Right atrium auricular region (tissue), 2 donors: Measurements from ENCODE around the gene DHX8. TPM values are rescaled to one million over a fixed set of nuclear protein-coding genes. Genes with fewer than 3 reads are reported as not detected.

Experiments used
- DNase-seq: peaks from one replicate; pipeline ENCODE4 v3.0.0-alpha.2; 2019; ENCODE audit warnings: low spot score
- H3K27ac ChIP-seq, 2 donors: fragments of 200-600 bp; sonication (generic); 1 replicate in 1 of 2; 2 replicates in 1 of 2; pipeline ENCODE4 v1.5.1; 2016 to 2019
- H3K27me3 ChIP-seq, 2 donors: fragments of 200-600 bp; sonication (generic); one replicate each; pipeline versions ENCODE4 v1.5.1 to v1.6.0; 2017 to 2019
- H3K36me3 ChIP-seq: fragments of 200-600 bp; sonication (generic); one replicate; pipeline ENCODE4 v1.5.1; 2016
- H3K4me1 ChIP-seq, 2 donors: fragments of 200-600 bp; sonication (generic); one replicate each; pipeline versions ENCODE4 v1.5.1 to v1.6.0; 2017 to 2019
- H3K4me3 ChIP-seq, 2 donors: fragments of 200-600 bp; sonication (generic); 1 replicate in 1 of 2; 2 replicates in 1 of 2; pipeline ENCODE4 v1.5.1; 2017 to 2019; ENCODE audit warnings: mild to moderate bottlenecking in 1 of 2, moderate library complexity in 1 of 2
- H3K9me3 ChIP-seq, 2 donors: fragments of 200-600 bp; sonication (generic); one replicate each; pipeline ENCODE4 v1.5.1; 2019
- CTCF ChIP-seq, 2 donors: fragments of 200-600 bp; sonication (generic); IDR thresholded peaks; one replicate each; pipeline ENCODE4 v1.5.1; 2019; ENCODE audit warnings: antibody characterized with exemption in 2 of 2
- total RNA-seq, 2 donors: library from RNA; depleted of rRNA; stranded (reverse); fragments of >200 nt; gene quantifications; one replicate each; pipeline ENCODE4 v1.1.0, GENCODE V29; 2016

Gene DHX8
- total RNA-seq, 2 donors from 2014 or later = 18.5 to 26.1 TPM

DNA sequence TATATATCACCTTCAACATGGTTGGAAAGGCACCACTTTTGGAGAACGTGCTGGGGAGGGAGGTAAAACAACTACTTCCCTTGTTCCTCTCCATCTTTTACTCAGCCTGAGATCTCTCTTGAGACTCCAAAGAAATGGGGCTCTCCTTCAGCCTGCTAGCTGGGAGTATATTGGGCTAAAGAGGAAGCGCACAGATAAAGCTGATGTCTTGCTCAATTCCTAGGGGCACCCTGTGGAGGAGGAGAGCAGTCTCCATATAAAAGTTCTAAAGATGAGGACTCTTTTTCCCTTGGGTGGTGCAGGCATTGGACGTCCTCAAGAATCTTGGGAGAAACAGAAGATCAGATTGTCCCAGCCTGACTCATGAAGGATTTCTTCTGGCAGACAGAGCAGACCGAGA, 67.0 kb downstream of the DHX8 start:
- Histone ChIP-seq H3K27me3 (no peaks in the 10 kb centered on the region), H3K27ac (no peak overlapping the region), H3K4me3 (no peak overlapping the region), H3K9me3 (no peaks in the 10 kb centered on the region), H3K36me3 (no peaks in the 10 kb centered on the region), H3K4me1 (peaks cover 0 to 12% of the 10 kb centered on the region in 2 donors)
- no peak for TF ChIP-seq CTCF (IDR thresholded peaks at IDR 0.05)
- DNase-seq = no peak

DNA sequence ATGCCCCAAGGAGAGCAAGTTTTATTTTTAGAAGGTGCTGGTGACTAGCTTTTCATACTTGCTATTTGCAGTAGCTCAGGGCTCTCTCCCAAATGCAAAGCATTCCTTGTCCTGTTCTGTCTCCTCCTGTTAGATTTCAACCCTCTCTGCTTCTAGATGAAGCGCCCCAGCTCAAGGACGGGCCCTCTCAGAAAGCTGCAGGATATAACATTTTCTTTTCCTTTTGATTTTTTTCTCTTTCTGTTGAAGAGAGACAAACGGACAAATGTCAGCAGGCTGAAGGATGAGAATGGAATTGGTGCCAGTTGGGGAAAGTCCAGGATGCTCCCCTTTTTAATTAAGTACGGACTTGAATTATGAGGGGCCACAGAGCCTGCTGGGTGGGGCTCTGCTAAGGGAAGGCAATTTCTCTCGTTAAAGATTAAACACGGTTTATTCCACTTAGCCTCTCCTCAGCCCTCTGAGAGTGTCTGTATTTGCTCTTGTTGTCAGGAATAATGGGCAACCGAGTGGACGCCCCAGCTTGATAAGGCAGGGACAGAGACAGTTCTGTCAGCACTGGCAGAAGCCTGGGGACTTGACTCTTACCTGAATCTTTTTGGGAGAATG, 68.6 kb downstream of the DHX8 start:
- no peak for TF ChIP-seq CTCF (IDR thresholded peaks at IDR 0.05)
- H3K27ac ChIP-seq = peak overlapping the region; percentile 49 to 83
- DNase-seq = no peak
- no peaks in the 10 kb centered on the region for H3K9me3 ChIP-seq
- H3K27me3 ChIP-seq = no peaks in the 10 kb centered on the region
- H3K4me3 ChIP-seq = no peak overlapping the region
- no peaks in the 10 kb centered on the region for H3K36me3 ChIP-seq
- no peaks in the 10 kb centered on the region for H3K4me1 ChIP-seq

DNA sequence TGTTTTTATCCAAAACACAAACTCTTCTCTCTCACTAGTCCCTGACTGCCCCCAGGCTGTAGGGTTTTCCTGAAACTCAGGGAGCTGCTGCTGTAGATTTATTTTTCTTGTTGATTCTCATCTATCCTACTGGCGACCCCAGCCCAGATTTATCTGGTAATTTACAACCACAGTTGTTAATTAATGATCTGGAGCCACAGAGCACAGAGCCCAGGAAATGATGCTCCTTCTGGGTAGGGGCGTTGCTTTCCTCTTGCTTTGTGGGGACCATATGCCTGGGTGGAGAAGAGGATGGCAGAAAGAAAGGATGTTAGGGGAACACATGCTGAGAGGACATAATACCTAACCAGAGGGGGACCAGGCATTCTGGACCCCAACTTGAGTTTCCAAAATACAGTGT, 69.8 kb downstream of the DHX8 start:
- TF ChIP-seq CTCF (IDR thresholded peaks at IDR 0.05) = no peak
- Histone ChIP-seq H3K4me3 (no peak overlapping the region), H3K27ac (no peak overlapping the region), H3K27me3 (no peaks in the 10 kb centered on the region), H3K36me3 (no peaks in the 10 kb centered on the region), H3K4me1 (no peaks in the 10 kb centered on the region), H3K9me3 (no peaks in the 10 kb centered on the region)
- no peak for DNase-seq

DNA sequence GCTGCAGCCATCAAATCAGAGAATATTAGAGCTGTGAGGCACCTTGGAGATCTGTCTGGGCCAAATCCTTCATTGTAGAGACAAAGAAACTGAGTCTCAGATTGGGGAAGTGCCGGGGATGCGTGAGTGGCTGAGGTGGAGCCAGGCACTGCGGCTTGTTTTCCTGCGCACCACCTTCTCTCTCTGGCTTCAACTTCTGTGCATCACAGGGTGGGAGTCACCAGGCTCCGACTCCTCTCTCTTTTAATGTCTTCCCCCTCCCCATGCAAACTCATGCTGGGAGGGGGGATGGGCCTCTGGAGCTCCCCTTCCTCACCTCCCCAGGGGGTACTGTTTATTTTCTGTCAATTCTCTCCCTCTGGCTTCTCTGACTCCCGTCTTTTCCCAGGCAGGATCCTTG, 71.1 kb downstream of the DHX8 start:
- Histone ChIP-seq H3K4me3 (no peak overlapping the region), H3K9me3 (no peaks in the 10 kb centered on the region), H3K4me1 (no peaks in the 10 kb centered on the region), H3K27me3 (no peaks in the 10 kb centered on the region), H3K27ac (no peak overlapping the region), H3K36me3 (no peaks in the 10 kb centered on the region)
- TF ChIP-seq CTCF (IDR thresholded peaks at IDR 0.05) = no peak
- DNase-seq = no peak

DNA sequence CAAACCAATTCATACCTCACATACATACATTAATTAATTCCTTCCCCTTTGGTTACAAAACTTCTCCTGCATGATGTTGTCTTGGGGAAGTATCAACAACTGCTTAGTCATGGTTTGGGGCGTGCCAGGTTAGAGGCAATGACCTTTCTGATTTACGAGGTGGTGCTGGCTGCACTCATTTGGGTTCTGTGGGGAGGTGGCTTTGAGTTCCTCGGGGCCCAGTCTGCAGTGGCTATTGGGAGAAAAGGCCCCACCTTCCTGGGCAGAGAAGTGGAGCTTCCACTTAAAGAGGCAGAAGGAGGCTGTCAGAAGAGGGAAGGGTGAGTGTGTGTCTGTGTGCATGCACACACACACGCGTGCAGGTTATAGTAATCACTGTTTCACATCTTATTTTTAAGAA, 72.5 kb downstream of the DHX8 start:
- DNase-seq = no peak
- Histone ChIP-seq H3K36me3 (no peaks in the 10 kb centered on the region), H3K27me3 (no peaks in the 10 kb centered on the region), H3K4me1 (no peaks in the 10 kb centered on the region), H3K9me3 (no peaks in the 10 kb centered on the region), H3K27ac (no peak overlapping the region), H3K4me3 (no peak overlapping the region)
- no peak for TF ChIP-seq CTCF (IDR thresholded peaks at IDR 0.05)

DNA sequence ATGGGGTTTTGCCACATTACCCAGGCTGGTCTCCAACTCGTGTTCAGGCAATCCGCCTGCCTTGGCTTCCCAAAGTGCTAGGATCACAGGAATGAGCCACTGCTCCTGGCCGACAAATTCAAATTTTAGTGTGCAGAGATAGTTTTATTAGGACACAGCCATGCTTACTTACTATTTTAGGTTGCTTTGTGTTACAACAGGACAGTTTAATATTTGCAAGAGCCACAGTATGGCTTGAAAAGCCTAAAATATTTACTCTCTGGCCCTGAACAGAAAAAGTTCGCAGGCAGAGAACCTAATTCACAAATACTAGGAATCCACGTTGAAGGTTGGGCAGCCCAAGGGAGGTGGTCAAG, 75.0 kb downstream of the DHX8 start:
- H3K4me1 ChIP-seq = no peaks in the 10 kb centered on the region
- DNase-seq = no peak
- no peaks in the 10 kb centered on the region for H3K27me3 ChIP-seq
- no peak overlapping the region for H3K27ac ChIP-seq
- no peaks in the 10 kb centered on the region for H3K9me3 ChIP-seq
- no peaks in the 10 kb centered on the region for H3K36me3 ChIP-seq
- no peak for TF ChIP-seq CTCF (IDR thresholded peaks at IDR 0.05)
- H3K4me3 ChIP-seq = no peak overlapping the region
